Right atrium auricular region (tissue), 2 donors: ENCODE data around the gene TNS3. TPM values are rescaled to one million over a fixed set of nuclear protein-coding genes. Genes with fewer than 3 reads are reported as not detected.

Source experiments
- DNase-seq: peaks from one replicate; pipeline ENCODE4 v3.0.0-alpha.2; 2019; ENCODE audit warnings: low spot score
- H3K27ac ChIP-seq, 2 donors: fragments of 200-600 bp; sonication (generic); 1 replicate in 1 of 2; 2 replicates in 1 of 2; pipeline ENCODE4 v1.5.1; 2016 to 2019
- H3K27me3 ChIP-seq, 2 donors: fragments of 200-600 bp; sonication (generic); one replicate each; pipeline versions ENCODE4 v1.5.1 to v1.6.0; 2017 to 2019
- H3K36me3 ChIP-seq: fragments of 200-600 bp; sonication (generic); one replicate; pipeline ENCODE4 v1.5.1; 2016
- H3K4me1 ChIP-seq, 2 donors: fragments of 200-600 bp; sonication (generic); one replicate each; pipeline versions ENCODE4 v1.5.1 to v1.6.0; 2017 to 2019
- H3K4me3 ChIP-seq, 2 donors: fragments of 200-600 bp; sonication (generic); 1 replicate in 1 of 2; 2 replicates in 1 of 2; pipeline ENCODE4 v1.5.1; 2017 to 2019; ENCODE audit warnings: mild to moderate bottlenecking in 1 of 2, moderate library complexity in 1 of 2
- H3K9me3 ChIP-seq, 2 donors: fragments of 200-600 bp; sonication (generic); one replicate each; pipeline ENCODE4 v1.5.1; 2019
- total RNA-seq, 2 donors: library from RNA; depleted of rRNA; stranded (reverse); fragments of >200 nt; gene quantifications; one replicate each; pipeline ENCODE4 v1.1.0, GENCODE V29; 2016
- TF ChIP-seq, protein P1 (sequence below), 2 donors: fragments of 200-600 bp; sonication (generic); IDR thresholded peaks; one replicate each; pipeline ENCODE4 v1.5.1; 2019; ENCODE audit warnings: antibody characterized with exemption in 2 of 2

Gene TNS3
- total RNA-seq, 2 donors from 2014 or later: 39.7 to 44.4 TPM

DNA sequence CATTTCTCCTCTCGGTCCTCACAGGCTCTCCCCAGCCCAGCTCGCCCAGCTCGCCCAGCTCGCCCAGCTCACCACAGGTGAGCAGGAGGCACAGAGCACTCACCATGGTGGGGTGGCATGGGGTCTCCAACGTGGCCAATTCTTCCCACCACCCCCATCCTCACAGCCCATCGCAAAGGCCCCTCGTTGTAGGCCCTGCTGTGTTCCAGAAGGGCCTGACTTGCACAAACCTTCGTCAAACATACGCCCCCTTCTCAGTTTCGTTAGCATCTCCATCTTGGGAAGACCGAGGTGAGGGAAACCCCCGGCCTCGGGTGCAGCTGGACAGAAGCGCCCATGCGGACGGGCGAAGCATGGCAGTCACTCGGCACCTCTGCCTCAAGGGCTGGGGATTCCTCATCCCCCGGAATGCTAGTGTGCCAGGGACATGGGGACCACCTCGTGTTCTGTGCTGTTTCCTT, 304.6 kb downstream of the TNS3 start:
- TF ChIP-seq, protein P1, sequence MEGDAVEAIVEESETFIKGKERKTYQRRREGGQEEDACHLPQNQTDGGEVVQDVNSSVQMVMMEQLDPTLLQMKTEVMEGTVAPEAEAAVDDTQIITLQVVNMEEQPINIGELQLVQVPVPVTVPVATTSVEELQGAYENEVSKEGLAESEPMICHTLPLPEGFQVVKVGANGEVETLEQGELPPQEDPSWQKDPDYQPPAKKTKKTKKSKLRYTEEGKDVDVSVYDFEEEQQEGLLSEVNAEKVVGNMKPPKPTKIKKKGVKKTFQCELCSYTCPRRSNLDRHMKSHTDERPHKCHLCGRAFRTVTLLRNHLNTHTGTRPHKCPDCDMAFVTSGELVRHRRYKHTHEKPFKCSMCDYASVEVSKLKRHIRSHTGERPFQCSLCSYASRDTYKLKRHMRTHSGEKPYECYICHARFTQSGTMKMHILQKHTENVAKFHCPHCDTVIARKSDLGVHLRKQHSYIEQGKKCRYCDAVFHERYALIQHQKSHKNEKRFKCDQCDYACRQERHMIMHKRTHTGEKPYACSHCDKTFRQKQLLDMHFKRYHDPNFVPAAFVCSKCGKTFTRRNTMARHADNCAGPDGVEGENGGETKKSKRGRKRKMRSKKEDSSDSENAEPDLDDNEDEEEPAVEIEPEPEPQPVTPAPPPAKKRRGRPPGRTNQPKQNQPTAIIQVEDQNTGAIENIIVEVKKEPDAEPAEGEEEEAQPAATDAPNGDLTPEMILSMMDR (IDR thresholded peaks at IDR 0.05): no peak
- Histone ChIP-seq H3K9me3 (no peaks in the 10 kb centered on the region), H3K4me3 (no peak overlapping the region), H3K27me3 (no peaks in the 10 kb centered on the region), H3K27ac (no peak overlapping the region), H3K4me1 (no peaks in the 10 kb centered on the region), H3K36me3 (peaks cover 55% of the 10 kb centered on the region)
- DNase-seq: peak; percentile 21

DNA sequence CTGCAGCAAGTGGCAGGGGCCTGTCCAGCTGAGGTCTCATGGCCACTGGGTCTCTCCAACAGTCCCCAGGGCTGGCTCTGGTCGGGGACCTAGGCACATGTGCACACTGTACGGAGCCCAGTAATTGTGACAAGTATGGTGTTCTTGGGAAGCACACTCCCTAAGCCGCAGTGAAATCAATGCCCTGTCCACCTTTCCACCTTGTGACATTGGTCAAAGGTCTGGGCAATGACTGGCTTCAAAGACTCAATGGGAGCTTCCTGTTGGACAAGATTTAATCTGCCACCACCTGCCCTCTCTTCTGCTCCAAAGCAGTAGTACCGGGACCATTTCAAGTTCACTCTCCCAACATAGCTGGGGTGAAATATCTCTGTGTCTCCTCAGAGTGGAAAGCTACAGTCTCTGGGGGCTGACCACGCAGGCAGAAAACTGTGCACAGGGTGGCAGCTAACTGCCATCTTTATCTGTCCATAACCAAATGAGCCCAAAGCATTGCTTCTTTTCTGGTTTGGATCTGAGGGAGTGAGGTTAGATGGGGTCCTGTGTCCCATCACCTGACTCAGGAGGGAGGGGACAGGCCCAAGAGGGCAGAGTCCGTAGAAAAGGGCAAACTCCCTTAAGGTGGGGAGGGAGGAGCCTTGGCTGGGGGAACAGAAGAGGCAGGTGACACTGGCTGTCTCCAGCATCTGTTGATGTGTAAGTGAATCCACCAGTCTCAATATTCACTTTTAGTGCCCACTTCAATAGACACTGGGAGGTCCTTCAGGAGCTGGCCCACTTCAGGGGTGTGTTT, 307.7 kb downstream of the TNS3 start:
- peaks cover 29% of the 10 kb centered on the region for H3K36me3 ChIP-seq
- H3K4me1 ChIP-seq: no peaks in the 10 kb centered on the region
- no peak overlapping the region for H3K4me3 ChIP-seq
- no peaks in the 10 kb centered on the region for H3K9me3 ChIP-seq
- no peak for DNase-seq
- H3K27ac ChIP-seq: no peak overlapping the region
- TF ChIP-seq, protein P1 (IDR thresholded peaks at IDR 0.05): no peak
- no peaks in the 10 kb centered on the region for H3K27me3 ChIP-seq

DNA sequence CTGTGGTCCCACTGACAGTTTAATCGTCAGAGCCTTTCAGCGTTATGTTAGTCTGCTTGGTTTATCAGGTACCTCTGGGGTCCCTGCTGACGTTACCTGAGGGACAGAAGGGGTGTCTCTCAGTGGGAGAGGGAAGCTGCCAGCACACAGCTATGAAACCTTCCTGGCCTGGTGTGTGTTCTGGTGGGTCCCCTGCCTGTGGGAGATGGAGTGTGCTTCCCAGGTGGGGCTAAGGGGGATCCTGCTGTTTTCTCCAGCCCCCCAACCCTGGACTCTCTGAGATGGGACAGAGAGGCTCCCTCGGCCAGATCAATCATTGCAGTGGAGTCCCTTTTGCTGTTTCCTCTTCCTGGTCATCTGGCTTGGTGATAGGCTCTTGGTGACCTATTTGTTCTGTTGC, 308.8 kb downstream of the TNS3 start:
- no peak for DNase-seq
- H3K27ac ChIP-seq: no peak overlapping the region
- peaks cover 0 to 1% of the 10 kb centered on the region in 2 donors for H3K9me3 ChIP-seq
- no peaks in the 10 kb centered on the region for H3K27me3 ChIP-seq
- H3K4me1 ChIP-seq: no peaks in the 10 kb centered on the region
- TF ChIP-seq, protein P1 (IDR thresholded peaks at IDR 0.05): no peak
- no peak overlapping the region for H3K4me3 ChIP-seq
- H3K36me3 ChIP-seq: peaks cover 19% of the 10 kb centered on the region

DNA sequence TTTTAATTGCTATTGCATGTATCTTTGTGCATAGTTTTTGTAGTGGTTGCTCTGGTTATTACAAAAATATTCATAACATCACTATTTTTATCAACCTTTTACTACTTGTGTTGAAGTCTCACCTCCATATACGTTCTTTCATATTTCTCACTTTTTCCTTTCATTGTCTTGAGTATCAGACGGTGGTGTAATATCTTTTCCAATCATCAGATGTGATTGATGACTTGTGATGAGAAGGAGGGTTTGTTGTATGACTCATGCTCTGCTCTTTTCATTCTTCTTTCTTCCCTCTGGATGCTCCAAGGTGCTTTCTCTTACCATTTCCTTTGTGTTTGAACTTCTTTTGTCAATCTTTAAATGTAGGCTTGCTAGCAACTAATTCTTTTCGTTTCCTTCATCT, 310.2 kb downstream of the TNS3 start:
- Histone ChIP-seq H3K27ac (no peak overlapping the region), H3K36me3 (peaks cover 6% of the 10 kb centered on the region), H3K4me3 (no peak overlapping the region), H3K27me3 (no peaks in the 10 kb centered on the region), H3K9me3 (peaks cover 0 to 3% of the 10 kb centered on the region in 2 donors), H3K4me1 (peaks cover 0 to 1% of the 10 kb centered on the region in 2 donors)
- TF ChIP-seq, protein P1 (IDR thresholded peaks at IDR 0.05): no peak
- no peak for DNase-seq

DNA sequence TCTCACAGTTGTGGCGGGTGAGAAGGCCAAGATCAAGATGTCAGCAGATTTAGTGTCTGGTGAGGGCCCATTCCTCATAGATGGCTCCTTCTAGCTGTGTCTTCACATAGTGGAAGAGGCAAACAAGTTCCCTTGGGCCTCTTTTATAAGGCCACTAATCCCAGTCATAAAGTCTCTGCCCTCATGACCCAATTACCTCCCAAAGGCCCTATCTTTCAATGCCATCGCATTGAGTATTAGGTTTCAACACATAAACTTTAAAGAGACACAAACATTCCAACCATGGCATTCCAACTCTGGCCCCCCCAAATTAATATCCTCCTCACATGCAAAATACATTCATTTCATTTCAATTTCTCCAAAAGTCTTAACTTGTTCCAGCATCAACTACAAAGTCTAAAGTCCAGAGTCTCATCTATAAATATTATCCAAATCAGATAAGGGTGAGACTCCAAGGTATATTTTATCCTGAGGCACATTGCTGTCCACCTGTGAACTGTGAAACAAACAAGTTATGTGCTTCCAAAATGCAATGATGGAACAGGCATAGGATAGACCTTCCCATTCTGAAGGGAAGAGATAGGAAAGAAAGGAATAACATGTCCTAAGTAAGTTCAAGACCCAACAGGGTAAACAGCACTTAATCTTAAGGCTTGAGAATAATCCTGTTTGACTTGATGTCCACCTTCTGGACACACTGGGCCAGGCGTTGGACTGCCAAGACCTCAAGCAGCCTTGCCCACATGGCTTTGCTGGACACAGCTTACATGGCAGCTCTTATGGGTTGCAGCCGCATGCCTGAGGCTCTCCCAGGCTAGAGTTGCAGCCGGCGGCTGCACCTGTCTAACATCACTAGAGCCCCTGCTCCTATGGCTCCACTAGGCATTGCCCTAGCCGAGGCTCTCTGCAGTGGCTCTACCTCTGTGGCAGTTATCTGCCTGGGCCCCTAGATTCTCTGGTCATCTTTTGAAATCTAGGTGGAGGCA, 312.8 kb downstream of the TNS3 start:
- DNase-seq: no peak
- no peaks in the 10 kb centered on the region for H3K36me3 ChIP-seq
- H3K4me1 ChIP-seq: peaks cover 0 to 12% of the 10 kb centered on the region in 2 donors
- no peaks in the 10 kb centered on the region for H3K27me3 ChIP-seq
- TF ChIP-seq, protein P1 (IDR thresholded peaks at IDR 0.05): no peak
- H3K9me3 ChIP-seq: peaks cover 0 to 3% of the 10 kb centered on the region in 2 donors
- H3K4me3 ChIP-seq: no peak overlapping the region
- H3K27ac ChIP-seq: no peak overlapping the region
